Naive thymus-derived CD8-positive, alpha-beta T cell (primary cell): ENCODE results near the gene NIBAN1. TPM values are rescaled to one million over a fixed set of nuclear protein-coding genes. Genes with fewer than 3 reads are reported as not detected.
"Not testable (repeated sequence)": the region's sequence is repeated elsewhere in the genome, so short reads cannot be mapped to it uniquely, and the experiment has no call there.

Experiments
- ATAC-seq, 2 donors: fragments of 150-1000 bp; cut with Tn5 transposase in 1 of 2; sonication (Bioruptor Pico), chemical (Tn5 transposase) in 1 of 2; 1 replicate in 1 of 2; 2 replicates in 1 of 2; pipeline ENCODE4 v1.10.0; 2021; ENCODE audit warnings: mild to moderate bottlenecking in 2 of 2, moderate library complexity in 2 of 2
- POLR2A ChIA-PET: fragments of 350-600 bp; sonication (Branson Sonifier 250); formaldehyde crosslinking; loops from one replicate; lab custom pipeline; 2021; ENCODE audit warnings: antibody characterized with exemption; lab: Charles Lee
- DNase-seq, 10 donors: peaks; one replicate each; pipeline versions ENCODE4 v3.0.0 to v3.0.0-alpha.2; 2020 to 2022
- H3K27ac Mint-ChIP-seq, 10 donors: one replicate each; pipeline ENCODE4 v1.8.0; 2020 to 2022; ENCODE audit warnings: mild to moderate bottlenecking in 10 of 10, mixed read lengths in 10 of 10, moderate library complexity in 4 of 10, inconsistent platforms in 1 of 10
- H3K27me3 Mint-ChIP-seq, 5 donors: one replicate each; pipeline ENCODE4 v1.8.0; 2021 to 2022; ENCODE audit warnings: mixed read lengths in 5 of 5
- H3K36me3 Mint-ChIP-seq, 3 donors: one replicate each; pipeline ENCODE4 v1.8.0; 2020 to 2022; ENCODE audit warnings: mixed read lengths in 3 of 3, mild to moderate bottlenecking in 2 of 3, inconsistent platforms in 1 of 3
- H3K4me1 Mint-ChIP-seq, 4 donors: one replicate each; pipeline ENCODE4 v1.8.0; 2021 to 2022; ENCODE audit warnings: mixed read lengths in 4 of 4
- H3K4me3 Mint-ChIP-seq, 10 donors: one replicate each; pipeline ENCODE4 v1.8.0; 2020 to 2022; ENCODE audit warnings: mild to moderate bottlenecking in 10 of 10, mixed read lengths in 10 of 10, moderate library complexity in 6 of 10, inconsistent platforms in 1 of 10
- H3K9me3 Mint-ChIP-seq, 9 donors: one replicate each; pipeline ENCODE4 v1.8.0; 2020 to 2022; ENCODE audit warnings: mixed read lengths in 9 of 9, mild to moderate bottlenecking in 3 of 9, inconsistent platforms in 1 of 9, moderate library complexity in 1 of 9
- polyA plus RNA-seq, 3 donors: library from polyadenylated mRNA; unstranded; fragments of 300-500 nt; fragmentation: Illumina TruSeq; gene quantifications; one replicate each; pipeline ENCODE4 v1.2.3, GENCODE V29; 2021
- total RNA-seq, 8 experiments: library from RNA in 2 of 8; stranded (reverse) in 2 of 8; gene quantifications; one replicate each; pipeline ENCODE4 v1.2.3 and lab custom pipeline; 2021 to 2026

NIBAN1 gene
- total and polyA plus RNA-seq, 5 experiments from 2014 or later, result 0.59 to 13.9 (median 1.4) TPM

GRCh38 chr1:184971522-184972265, 2.6 kb downstream of the NIBAN1 start:
- DNase-seq (no peak), ATAC-seq (no peak)
- H3K36me3 Mint-ChIP-seq, result no peaks in the 10 kb centered on the region
- POLR2A ChIA-PET, result no interaction called here
- H3K4me3 Mint-ChIP-seq, result peak overlapping the region in 3 of 10 donors; percentile 1 to 97 (median 95)
- peaks cover 11 to 25% (median 12%) of the 10 kb centered on the region in 5 donors for H3K27me3 Mint-ChIP-seq
- no peaks in the 10 kb centered on the region for H3K9me3 Mint-ChIP-seq
- peaks cover 11 to 53% (median 19%) of the 10 kb centered on the region in 4 donors for H3K4me1 Mint-ChIP-seq
- H3K27ac Mint-ChIP-seq, result peak overlapping the region in 2 of 10 donors; percentile 49 to 65

DNA sequence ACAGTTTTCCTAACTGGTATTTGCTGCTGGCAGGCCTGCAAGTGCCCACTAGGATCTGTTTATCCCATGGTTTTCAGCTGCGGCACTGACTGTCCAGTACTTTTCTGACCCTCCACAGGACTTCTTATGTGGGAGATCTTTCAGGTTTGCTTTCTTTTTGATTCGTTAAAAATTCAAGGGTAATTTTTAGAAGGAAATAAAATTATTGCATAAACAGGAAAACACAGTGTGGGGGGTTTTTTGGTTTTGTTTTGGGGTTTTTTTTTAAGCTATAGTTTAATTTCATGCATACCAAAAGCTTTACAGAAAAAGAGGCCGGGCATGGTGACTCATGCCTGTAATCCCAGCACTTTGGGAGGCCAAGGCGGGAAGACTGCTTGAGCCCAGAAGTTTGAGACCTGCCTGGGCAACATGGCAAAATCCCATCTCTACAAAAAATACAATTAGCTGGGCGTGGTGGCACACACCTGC, 3.6 kb downstream of the NIBAN1 start:
- peak overlapping the region in 4 of 10 donors; percentile 2 to 66 (median 40) for H3K27ac Mint-ChIP-seq
- peaks cover 11 to 51% (median 18%) of the 10 kb centered on the region in 4 donors for H3K4me1 Mint-ChIP-seq
- peak overlapping the region in 1 of 10 donors; percentile 19 for H3K4me3 Mint-ChIP-seq
- ATAC-seq (no peak), DNase-seq (no peak)
- H3K36me3 Mint-ChIP-seq, result no peaks in the 10 kb centered on the region
- POLR2A ChIA-PET, result no interaction called here
- H3K9me3 Mint-ChIP-seq, result no peaks in the 10 kb centered on the region
- H3K27me3 Mint-ChIP-seq, result peaks cover 5 to 17% (median 10%) of the 10 kb centered on the region in 5 donors

GRCh38 chr1:184966989-184967388, 7.3 kb downstream of the NIBAN1 start:
- H3K4me1 Mint-ChIP-seq, result peaks cover 0 to 23% (median 2%) of the 10 kb centered on the region in 4 donors
- no peak overlapping the region for H3K4me3 Mint-ChIP-seq
- no peaks in the 10 kb centered on the region for H3K36me3 Mint-ChIP-seq
- H3K9me3 Mint-ChIP-seq, result no peaks in the 10 kb centered on the region
- POLR2A ChIA-PET, result no interaction called here
- ATAC-seq (no peak), DNase-seq (no peak)
- H3K27me3 Mint-ChIP-seq, result peaks cover 0 to 8% (median 0%) of the 10 kb centered on the region in 5 donors
- H3K27ac Mint-ChIP-seq, result peak overlapping the region in 1 of 10 donors; percentile 50

DNA sequence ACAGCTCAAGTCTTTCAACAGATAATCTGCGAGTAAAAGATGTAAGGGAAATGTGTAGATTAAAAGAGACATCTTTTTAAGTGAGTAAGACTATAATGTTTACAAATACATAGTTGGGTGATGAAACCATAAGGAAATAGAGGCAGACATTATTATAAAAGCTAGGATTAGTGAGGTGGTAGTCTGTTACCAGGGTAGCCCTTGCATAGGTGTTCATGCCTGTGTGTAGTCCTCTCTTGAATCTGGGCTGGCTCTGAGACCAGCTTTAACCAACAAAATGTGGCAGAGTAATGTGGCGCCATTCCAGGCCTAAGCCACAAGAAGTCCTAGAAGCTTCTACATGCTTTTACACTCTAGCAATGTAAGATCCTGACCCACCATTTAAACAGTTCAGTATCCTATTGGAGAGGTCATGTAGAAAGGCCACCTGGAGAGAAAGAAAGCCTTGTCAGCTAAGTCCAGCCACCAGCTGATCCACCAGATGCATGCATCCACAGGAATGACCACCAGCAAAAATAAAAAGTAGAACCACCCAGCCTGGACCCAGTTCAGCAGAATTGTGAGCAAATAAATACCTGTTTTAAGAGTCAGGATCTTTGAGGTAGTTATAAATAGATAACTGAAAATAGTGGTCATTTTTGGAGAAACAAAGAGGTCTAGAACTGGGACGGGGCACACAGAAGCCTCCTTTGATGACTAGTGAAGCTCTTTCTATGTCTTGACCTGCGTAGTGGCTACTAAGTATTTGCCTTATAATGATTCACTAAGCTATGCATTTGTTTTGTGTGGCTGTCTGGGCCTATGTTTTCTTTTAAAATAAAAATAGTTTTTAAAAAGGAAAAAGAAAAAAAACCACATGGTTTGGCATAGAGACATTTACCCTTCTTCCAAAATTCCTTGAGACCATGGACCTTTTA, 8.1 kb downstream of the NIBAN1 start:
- Mint-ChIP-seq H3K4me1 (peaks cover 0 to 19% (median 2%) of the 10 kb centered on the region in 4 donors), H3K27me3 (peaks cover 0 to 14% (median 0%) of the 10 kb centered on the region in 5 donors), H3K9me3 (no peaks in the 10 kb centered on the region), H3K36me3 (no peaks in the 10 kb centered on the region), H3K4me3 (no peak overlapping the region), H3K27ac (peak overlapping the region in 1 of 10 donors; percentile 27)
- no peak for DNase-seq
- no peak for ATAC-seq
- POLR2A ChIA-PET, result no interaction called here

DNA sequence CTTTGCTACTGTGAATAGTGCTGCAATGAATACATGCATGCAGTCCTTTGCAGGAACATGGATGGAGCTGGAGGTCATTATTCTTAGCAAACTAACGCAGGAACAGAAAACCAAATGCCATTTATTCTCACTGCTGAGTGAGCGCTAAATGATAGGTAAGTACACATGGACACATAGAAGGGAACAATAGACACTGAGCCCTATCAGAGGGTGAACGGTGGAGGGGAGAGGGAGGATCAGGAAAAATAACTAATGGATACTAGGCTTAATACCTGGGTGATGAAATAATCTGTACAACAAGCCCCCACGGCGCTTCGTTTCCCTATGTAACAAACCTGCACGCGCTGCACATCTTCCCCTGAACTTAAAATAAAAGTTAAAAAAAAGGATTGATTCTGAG, 8.9 kb downstream of the NIBAN1 start:
- DNase-seq (no peak), ATAC-seq (no peak)
- H3K27me3 Mint-ChIP-seq, result peaks cover 0 to 15% (median 1%) of the 10 kb centered on the region in 5 donors
- H3K4me1 Mint-ChIP-seq, result peaks cover 0 to 16% (median under 1%) of the 10 kb centered on the region in 4 donors
- no peaks in the 10 kb centered on the region for H3K9me3 Mint-ChIP-seq
- peak overlapping the region in 1 of 10 donors; percentile 33 for H3K27ac Mint-ChIP-seq
- no peaks in the 10 kb centered on the region for H3K36me3 Mint-ChIP-seq
- H3K4me3 Mint-ChIP-seq, result no peak overlapping the region
- POLR2A ChIA-PET, result no interaction called here

DNA sequence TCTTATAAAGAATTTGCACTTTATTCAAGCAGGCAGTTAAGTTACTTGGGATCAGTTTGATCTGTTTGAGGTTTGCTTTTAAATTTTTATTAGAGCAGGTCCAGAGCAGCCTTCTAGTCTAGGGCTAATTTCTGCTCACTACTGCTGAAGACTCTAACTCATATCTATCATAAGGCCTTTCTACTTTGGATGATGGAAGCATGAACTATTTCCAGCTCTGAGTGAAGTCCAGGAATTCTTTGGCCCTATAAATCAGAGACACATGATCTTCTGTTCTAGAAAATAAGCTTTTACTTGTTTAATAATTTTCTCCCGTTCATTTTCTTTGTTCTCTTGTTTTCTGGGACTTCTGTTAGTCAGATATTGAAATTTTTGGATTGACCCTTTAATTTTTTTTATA, 14.7 kb downstream of the NIBAN1 start:
- Mint-ChIP-seq H3K4me3 (no peak overlapping the region), H3K36me3 (no peaks in the 10 kb centered on the region), H3K9me3 (no peaks in the 10 kb centered on the region), H3K27ac (no peak overlapping the region), H3K27me3 (peaks cover 0 to 12% (median 1%) of the 10 kb centered on the region in 5 donors), H3K4me1 (no peaks in the 10 kb centered on the region)
- POLR2A ChIA-PET, result no interaction called here
- DNase-seq, result no peak
- ATAC-seq, result no peak

DNA sequence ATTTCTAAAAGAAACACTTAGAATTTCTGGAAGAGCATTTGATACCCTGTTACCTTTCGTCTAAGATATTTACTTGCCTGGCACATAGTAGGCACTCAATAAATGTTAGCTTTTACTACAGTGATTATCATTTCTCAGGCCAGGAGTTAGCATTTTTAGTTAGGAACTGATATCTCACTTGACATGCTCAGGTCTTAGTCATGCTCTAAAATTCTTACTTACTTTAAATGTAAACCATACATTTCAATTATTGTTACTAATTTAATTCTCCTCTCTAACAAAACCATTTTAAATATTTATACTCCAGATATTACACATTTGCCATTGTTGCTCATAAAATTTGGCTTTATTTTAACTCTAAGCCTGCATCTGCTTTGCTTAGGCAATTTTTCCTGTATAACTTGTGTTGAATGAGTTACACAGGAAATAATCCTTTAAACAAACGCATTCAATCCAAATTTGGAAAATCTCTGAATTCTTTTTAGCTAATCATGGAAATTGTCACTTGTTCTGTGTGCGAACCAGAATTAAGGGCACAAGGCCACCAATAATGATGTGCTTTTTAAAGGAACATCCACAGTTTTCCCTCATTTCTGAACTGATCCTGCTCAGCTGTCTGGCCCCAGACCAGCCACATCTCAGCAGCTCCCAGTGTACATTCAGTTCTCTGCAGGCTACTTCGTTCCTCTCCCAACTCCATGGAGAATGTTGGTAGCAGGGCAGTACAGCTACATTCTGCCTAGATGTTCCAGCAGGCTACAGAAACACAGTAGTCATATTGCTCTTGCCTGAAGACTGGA, 15.6 kb downstream of the NIBAN1 start:
- POLR2A ChIA-PET, result no interaction called here
- no peak overlapping the region for H3K4me3 Mint-ChIP-seq
- ATAC-seq, result no peak

GRCh38 chr1:184957901-184958300, 16.4 kb downstream of the NIBAN1 start:
- DNase-seq, H3K27me3 Mint-ChIP-seq, H3K36me3 Mint-ChIP-seq, H3K4me3 Mint-ChIP-seq, POLR2A ChIA-PET, H3K27ac Mint-ChIP-seq, ATAC-seq, H3K9me3 Mint-ChIP-seq: not testable (repeated sequence)
- H3K4me1 Mint-ChIP-seq, result peaks cover 0 to 11% (median 0%) of the 10 kb centered on the region in 4 donors

More for the DNA sequence above, 15.6 kb downstream of the NIBAN1 start:
- Mint-ChIP-seq H3K9me3 (no peaks in the 10 kb centered on the region), H3K27me3 (peaks cover 0 to 7% (median 1%) of the 10 kb centered on the region in 5 donors), H3K4me1 (peaks cover 0 to 7% (median 0%) of the 10 kb centered on the region in 4 donors), H3K36me3 (no peaks in the 10 kb centered on the region), H3K27ac (no peak overlapping the region)
- DNase-seq, result no peak

DNA sequence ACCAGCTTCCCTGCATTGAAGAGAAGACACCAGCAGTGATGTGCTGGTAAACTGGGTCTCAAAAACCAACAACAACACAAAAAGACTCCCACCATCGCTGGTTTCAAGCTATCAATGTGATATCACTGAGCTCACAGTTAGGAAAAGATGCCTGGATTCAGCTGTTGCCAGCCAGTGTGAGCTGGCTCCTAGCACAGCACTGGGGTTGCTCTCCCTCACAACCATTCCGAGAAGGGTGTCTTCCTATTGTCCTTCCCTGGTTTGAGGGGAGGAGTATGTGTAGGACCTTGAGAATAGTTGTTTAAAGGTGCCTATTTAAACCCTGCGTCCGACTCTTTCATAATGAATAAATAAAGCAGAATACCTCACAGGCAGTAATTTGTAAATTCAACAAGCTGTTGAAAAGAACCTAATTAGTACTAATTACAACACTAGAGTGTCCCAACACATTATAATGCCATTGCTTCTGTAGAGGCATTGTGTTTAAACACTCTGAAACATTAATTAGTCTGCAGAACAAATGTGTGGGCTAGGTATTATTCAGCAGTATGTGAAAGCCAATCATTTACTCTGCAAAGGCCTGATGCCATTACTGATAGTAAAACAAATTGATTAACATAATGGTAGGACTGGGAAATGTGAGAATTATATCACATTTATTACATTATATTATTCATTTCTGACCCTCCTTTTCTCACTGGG, 17.2 kb downstream of the NIBAN1 start:
- POLR2A ChIA-PET, result no interaction called here
- no peaks in the 10 kb centered on the region for H3K9me3 Mint-ChIP-seq
- no peak overlapping the region for H3K27ac Mint-ChIP-seq
- peaks cover 0 to 11% (median 0%) of the 10 kb centered on the region in 4 donors for H3K4me1 Mint-ChIP-seq
- DNase-seq, result no peak
- H3K36me3 Mint-ChIP-seq, result no peaks in the 10 kb centered on the region
- H3K4me3 Mint-ChIP-seq, result no peak overlapping the region
- no peak for ATAC-seq
- H3K27me3 Mint-ChIP-seq, result peaks cover 0 to 7% (median 1%) of the 10 kb centered on the region in 5 donors

- Mint-ChIP-seq H3K4me3 (no peak overlapping the region), H3K27ac (peak overlapping the region in 1 of 10 donors; percentile 18), H3K27me3 (no peaks in the 10 kb centered on the region), H3K9me3 (no peaks in the 10 kb centered on the region), H3K36me3 (no peaks in the 10 kb centered on the region), H3K4me1 (peaks cover 0 to 11% (median 0%) of the 10 kb centered on the region in 4 donors)
- ATAC-seq (no peak), DNase-seq (no peak)
- POLR2A ChIA-PET, result no interaction called here
These were observed 19.9 kb downstream of the NIBAN1 start for GRCh38 chr1:184954232-184954995.

DNA sequence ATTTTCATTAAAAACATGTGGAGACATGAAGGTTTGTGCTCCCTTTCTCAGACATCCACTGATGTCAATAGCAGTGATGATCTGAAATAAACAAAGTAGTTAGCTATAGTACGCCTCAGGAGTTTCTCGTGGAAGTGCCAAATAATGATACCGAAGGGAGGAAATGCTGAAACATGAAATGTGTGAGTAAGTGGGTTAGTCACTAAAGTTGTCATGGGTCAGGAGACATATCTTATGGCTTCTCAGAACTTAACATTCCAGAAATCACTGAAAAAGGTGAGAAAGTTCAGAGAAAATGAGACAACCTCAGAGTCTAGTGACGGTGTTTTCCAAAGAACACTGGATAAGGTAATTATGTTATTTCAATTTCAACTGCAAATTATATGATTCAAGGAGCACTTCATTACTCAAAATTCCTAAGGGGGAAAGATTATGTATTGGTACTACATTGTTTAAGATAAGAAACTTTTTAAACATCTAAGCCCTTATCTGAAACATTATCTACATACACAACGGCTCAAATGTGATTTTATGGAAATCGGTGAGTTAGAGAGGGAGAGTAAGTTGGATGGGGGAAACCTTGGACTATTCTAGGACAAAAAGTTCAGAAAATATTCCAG, 20.6 kb downstream of the NIBAN1 start:
- POLR2A ChIA-PET, result no interaction called here

More for the DNA sequence above, 20.6 kb downstream of the NIBAN1 start:
- Mint-ChIP-seq H3K4me1 (peaks cover 0 to 11% (median 0%) of the 10 kb centered on the region in 4 donors), H3K36me3 (no peaks in the 10 kb centered on the region), H3K27me3 (no peaks in the 10 kb centered on the region), H3K9me3 (no peaks in the 10 kb centered on the region), H3K4me3 (no peak overlapping the region), H3K27ac (peak overlapping the region in 1 of 10 donors; percentile 18)
- ATAC-seq, result no peak
- DNase-seq, result no peak
